ENCODE measurements around the gene RFX2. TPM values are rescaled to one million over a fixed set of nuclear protein-coding genes. Genes with fewer than 3 reads are reported as not detected.

Gene RFX2
- total RNA-seq, 4 donors from 2014 or later, result 0.31 to 10.5 (median 2.2) TPM

GRCh38 chr19:5977785-5978605 is 132.3 kb downstream of the RFX2 start, which contains the start of gene RANBP3:
RANBP3 (minus strand) TSS chr19:5978140; CDS start chr19:5978082, 58 bp downstream.
- Histone ChIP-seq H3K4me1 (peaks cover 29 to 40% of the 10 kb centered on the region in 2 donors), H3K27ac (peak within 1 kb of the TSS; percentile 84 to 93 (median 90)), H3K9me3 (no peaks in the 10 kb centered on the region), H3K36me3 (no peaks in the 10 kb centered on the region), H3K4me3 (peak within 1 kb of the TSS; percentile 73 to 100 (median 88)), H3K27me3 (no peaks in the 10 kb centered on the region)
- DNase-seq (peak; percentile 97 to 99), ATAC-seq (peak; percentile 95 to 96)
- intact Hi-C loops (cut with DNase I; ENCODE audit: low total_unique reads) (loop anchor here (1.0 to 5.0 kb wide), 5 partner anchors 76 to 395 kb away; partner anchors contain the start of genes DUS3L, NDUFA11, SAFB and SAFB2), in situ Hi-C loops (cut with MboI; ENCODE audit: low sequenced_read_pairs in 4 of 4) (no loop called here)
- TF ChIP-seq CTCF (IDR thresholded peaks at IDR 0.05 in 4 of 5, conservative IDR thresholded peaks at IDR 0.05 in 1 of 5) (no peak), POLR2A (IDR thresholded peaks at IDR 0.05) (peak; percentile 49 to 63)

DNA sequence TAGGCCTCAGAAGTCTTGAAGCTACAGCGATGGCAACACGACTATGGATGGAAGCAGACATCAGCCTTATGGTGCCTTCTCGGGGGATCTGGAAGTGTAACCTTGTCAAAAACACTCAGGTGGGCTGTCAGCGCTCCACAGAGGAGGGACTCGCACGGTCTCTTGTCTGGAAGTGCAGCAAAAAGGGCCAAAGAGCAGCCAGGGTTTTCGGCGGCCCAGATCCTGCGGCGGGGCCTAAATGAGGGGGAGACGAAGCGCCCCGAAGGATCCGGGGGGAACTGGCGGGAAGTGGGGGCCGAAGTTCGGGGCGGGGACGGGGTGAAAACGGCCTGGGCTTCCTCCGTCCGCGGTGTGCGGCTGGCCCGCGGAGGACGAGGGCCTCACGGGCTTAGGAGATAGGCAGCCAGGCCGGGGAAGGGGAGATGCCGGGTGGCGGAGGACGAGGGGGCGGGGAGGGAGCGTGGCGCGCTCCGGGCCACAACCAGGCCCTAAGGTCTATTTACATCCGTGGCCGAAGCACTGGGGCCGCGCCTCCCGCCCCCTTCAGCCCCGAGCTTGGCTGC is 133.0 kb downstream of the RFX2 start:
- H3K9me3 ChIP-seq, result no peaks in the 10 kb centered on the region
- in situ Hi-C loops (cut with MboI; ENCODE audit: low sequenced_read_pairs in 4 of 4) (no loop called here), intact Hi-C loops (cut with DNase I; ENCODE audit: low total_unique reads) (loop anchor here (5.0 kb wide), 4 partner anchors 75 to 355 kb away; partner anchors contain the start of genes DUS3L, NDUFA11, SAFB and SAFB2)
- H3K27ac ChIP-seq, result peak overlapping the region; percentile 84 to 93 (median 90)
- peaks cover 29 to 40% of the 10 kb centered on the region in 2 donors for H3K4me1 ChIP-seq
- H3K27me3 ChIP-seq, result no peaks in the 10 kb centered on the region
- peak in 1 of 2 donors; percentile 7 for ATAC-seq
- DNase-seq, result no peak
- peak overlapping the region; percentile 73 to 100 (median 88) for H3K4me3 ChIP-seq
- H3K36me3 ChIP-seq, result no peaks in the 10 kb centered on the region
- TF ChIP-seq CTCF (IDR thresholded peaks at IDR 0.05 in 4 of 5, conservative IDR thresholded peaks at IDR 0.05 in 1 of 5) (no peak), POLR2A (IDR thresholded peaks at IDR 0.05) (no peak)

- no peaks in the 10 kb centered on the region for H3K36me3 ChIP-seq
- DNase-seq (no peak), ATAC-seq (no peak)
- H3K27me3 ChIP-seq, result no peaks in the 10 kb centered on the region
- no peaks in the 10 kb centered on the region for H3K9me3 ChIP-seq
- peak overlapping the region; percentile 84 to 93 (median 90) for H3K27ac ChIP-seq
- peaks cover 29 to 40% of the 10 kb centered on the region in 2 donors for H3K4me1 ChIP-seq
- in situ Hi-C loops (cut with MboI; ENCODE audit: low sequenced_read_pairs in 4 of 4) (no loop called here), intact Hi-C loops (cut with DNase I; ENCODE audit: low total_unique reads) (loop anchor here (5.0 kb wide), 4 partner anchors 74 to 354 kb away; partner anchors contain the start of genes DUS3L, NDUFA11, SAFB and SAFB2)
- TF ChIP-seq CTCF (IDR thresholded peaks at IDR 0.05 in 4 of 5, conservative IDR thresholded peaks at IDR 0.05 in 1 of 5) (no peak), POLR2A (IDR thresholded peaks at IDR 0.05) (no peak)
- peak overlapping the region; percentile 73 to 100 (median 88) for H3K4me3 ChIP-seq
Measured at GRCh38 chr19:5976768-5977167, 133.5 kb downstream of the RFX2 start.

DNA sequence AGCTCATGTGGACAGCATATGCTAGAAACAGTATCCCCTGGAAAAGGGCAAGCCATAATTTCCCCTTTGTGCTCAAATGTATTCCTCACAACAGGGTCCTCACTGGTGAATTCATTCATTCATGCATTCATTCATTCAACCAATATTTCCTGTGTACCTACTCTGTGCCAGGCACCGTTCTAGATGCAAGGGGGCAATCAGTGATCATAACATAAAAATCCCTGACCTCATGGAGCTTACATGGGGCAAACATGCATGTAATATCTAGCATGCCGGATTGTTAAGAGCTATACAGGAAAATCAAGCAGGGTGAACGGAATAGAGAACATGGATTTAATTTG is 134.9 kb downstream of the RFX2 start:
- H3K4me3 ChIP-seq, result no peak overlapping the region
- no peaks in the 10 kb centered on the region for H3K27me3 ChIP-seq
- no peak for TF ChIP-seq POLR2A (IDR thresholded peaks at IDR 0.05)
- TF ChIP-seq CTCF (IDR thresholded peaks at IDR 0.05 in 4 of 5, conservative IDR thresholded peaks at IDR 0.05 in 1 of 5), result no peak
- peaks cover 33 to 45% of the 10 kb centered on the region in 2 donors for H3K4me1 ChIP-seq
- intact Hi-C loops (cut with DNase I; ENCODE audit: low total_unique reads), result loop anchor here (5.0 kb wide), 4 partner anchors 73 to 353 kb away; partner anchors contain the start of genes DUS3L, NDUFA11, SAFB and SAFB2
- DNase-seq (no peak), ATAC-seq (no peak)
- no peaks in the 10 kb centered on the region for H3K9me3 ChIP-seq
- H3K36me3 ChIP-seq, result no peaks in the 10 kb centered on the region
- in situ Hi-C loops (cut with MboI; ENCODE audit: low sequenced_read_pairs in 4 of 4), result no loop called here
- H3K27ac ChIP-seq, result no peak overlapping the region

Measured in gastrocnemius medialis (tissue), 4 donors.